HG03378 (cell line): Measurements from ENCODE around the gene OR4D10.
"Not testable (repeated sequence)": the region's sequence is repeated elsewhere in the genome, so short reads cannot be mapped to it uniquely, and the experiment has no call there.

ENCODE experiments used
- ATAC-seq: cut with Tn5 transposase; IDR thresholded peaks from one replicate; pipeline ENCODE4 v1.9.1; 2021; ENCODE audit warnings: mild to moderate bottlenecking, moderate library complexity; ENCODE audit not compliant: unreplicated experiment

Gene OR4D10

GRCh38 chr11:59473015-59473414 is at the start of gene OR4D10:
Gene OR4D10 (plus strand): TSS chr11:59473315. CDS start chr11:59477430, 4,115 bp downstream.
- ATAC-seq: no peak

GRCh38 chr11:59423835-59424234 is 49.3 kb upstream of the OR4D10 start:
- no peak for ATAC-seq

DNA sequence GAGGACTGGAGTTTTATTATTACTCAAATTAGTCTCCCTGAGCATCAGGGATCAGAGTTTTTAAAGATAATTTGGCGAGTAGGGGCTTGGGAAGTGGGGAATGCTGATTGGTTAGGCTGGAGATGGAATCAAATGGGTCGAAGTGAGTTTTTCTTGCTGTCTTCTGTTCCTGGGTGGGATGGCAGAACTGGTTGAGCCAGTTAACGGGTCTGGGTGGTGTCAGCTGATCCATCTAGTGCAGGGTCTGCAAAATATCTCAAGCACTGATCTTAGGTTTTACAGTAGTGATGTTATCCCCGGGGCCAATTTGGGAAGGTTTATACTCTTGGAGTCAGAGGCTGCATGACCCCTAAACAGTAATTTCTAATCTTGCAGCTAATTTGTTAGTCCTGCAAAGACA is 48.0 kb upstream of the OR4D10 start:
- no peak for ATAC-seq

DNA sequence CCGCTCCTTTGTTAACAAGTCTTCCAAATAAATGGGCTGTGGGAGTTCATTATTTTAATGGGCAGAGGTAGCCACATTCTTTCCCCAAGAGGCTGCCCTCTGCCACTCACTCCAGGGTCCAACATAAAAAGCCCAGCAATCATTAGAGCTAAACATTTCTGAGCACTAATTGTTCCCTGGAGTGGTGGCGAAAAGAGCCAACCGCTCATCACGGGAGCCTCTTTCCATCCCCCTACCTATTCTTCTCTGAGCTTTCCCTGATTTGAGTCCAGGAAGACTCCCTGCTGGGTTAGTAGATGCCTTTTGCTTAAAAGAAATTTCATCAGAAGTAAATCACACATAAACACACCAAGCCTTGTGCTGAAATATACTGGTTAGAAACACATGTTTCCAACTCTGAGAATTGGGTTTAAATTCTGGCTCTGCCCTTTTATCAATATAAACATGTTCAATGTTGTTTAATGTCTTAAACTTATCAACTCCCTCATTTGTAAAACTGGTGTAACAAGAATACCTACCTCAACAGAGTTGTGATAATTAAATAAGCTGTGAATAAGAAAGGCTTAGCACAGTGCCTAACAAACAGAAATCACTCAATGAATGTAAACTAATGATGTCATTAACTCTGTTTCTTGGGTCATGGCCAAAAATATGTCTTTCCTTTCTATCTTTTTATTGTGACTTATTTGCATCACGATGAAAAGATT is 46.6 kb upstream of the OR4D10 start, which contains the start of gene OR5A2:
TSS of gene OR5A2 (minus strand) at position 53 of the 707 bp plus-strand sequence. CDS start 3,460 bp downstream, outside the sequence.
- ATAC-seq: no peak

DNA sequence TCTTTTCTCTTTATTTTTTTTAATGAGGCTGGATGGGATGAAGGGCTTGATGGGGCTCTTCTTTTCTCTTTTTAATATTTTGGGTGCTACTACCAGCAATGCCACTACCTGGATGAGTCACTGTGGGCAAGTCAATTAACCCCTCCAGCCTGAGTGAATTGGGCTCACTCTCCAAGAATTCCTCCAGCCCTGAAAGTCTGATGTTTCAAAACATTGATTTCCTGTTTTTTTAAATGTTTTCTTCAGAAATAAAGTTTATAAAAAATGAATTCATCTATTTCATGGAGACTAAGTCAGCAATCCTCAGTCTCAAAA is 46.1 kb upstream of the OR4D10 start:
- ATAC-seq: no peak

DNA sequence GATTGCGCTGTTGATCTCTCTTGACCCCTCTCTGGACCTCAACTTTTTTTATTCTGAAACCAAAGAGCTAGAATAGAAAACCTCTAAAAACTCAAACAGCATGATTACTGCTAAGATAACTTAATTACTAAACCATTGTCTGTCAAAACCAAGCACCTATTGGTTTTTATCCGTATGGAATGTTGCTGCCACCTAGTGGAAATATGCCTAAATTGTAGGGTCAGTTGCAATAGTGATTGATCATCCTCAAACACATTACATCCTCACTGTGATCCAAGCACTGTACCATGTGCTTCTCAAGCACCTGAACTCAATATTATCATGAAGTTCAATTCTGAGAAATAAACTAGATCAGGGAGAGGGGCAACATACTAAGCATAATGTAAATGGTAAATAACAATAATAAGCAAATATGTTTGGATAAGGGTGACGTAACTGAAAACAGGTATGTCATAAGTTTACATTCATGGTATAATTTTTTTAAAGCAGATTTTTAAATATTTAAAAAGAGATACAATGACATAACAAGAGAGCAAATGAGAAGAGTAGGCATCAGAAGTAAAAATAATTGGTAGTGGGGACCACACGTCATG is 43.1 kb upstream of the OR4D10 start:
- peak; percentile 81 for ATAC-seq

- no peak for ATAC-seq
Measured at GRCh38 chr11:59436169-59436568, 36.9 kb upstream of the OR4D10 start, which contains the start of gene OR5A1. Gene OR5A1 (plus strand): TSS chr11:59436469. CDS start chr11:59443169, 6,700 bp downstream.

- no peak for ATAC-seq
Measured at GRCh38 chr11:59437770-59438169, 35.3 kb upstream of the OR4D10 start.

- not testable (repeated sequence) for ATAC-seq
Measured at GRCh38 chr11:59445624-59446023, 27.5 kb upstream of the OR4D10 start.

GRCh38 chr11:59448484-59448883 is 24.6 kb upstream of the OR4D10 start:
- ATAC-seq: no peak

DNA sequence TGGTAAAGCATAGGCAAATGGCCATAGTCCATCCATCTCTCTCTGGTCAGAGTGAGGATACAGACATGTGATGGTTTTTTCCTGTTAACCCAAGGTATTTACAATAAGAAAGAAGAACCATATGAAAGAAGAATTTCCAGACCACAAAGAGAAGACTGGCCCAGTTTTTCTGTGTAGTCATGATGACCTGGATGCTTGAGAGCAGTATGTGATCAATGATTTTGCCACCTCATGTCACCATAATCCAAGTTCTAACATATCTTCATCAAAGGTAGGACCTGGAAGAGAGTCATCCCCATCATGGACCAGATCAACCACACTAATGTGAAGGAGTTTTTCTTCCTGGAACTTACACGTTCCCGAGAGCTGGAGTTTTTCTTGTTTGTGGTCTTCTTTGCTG is 16.5 kb upstream of the OR4D10 start, which contains the start of gene OR4D6:
TSS of gene OR4D6 (plus strand) at position 301 of the 400 bp plus-strand sequence. CDS start at position 301, 0 bp downstream.
- no peak for ATAC-seq

DNA sequence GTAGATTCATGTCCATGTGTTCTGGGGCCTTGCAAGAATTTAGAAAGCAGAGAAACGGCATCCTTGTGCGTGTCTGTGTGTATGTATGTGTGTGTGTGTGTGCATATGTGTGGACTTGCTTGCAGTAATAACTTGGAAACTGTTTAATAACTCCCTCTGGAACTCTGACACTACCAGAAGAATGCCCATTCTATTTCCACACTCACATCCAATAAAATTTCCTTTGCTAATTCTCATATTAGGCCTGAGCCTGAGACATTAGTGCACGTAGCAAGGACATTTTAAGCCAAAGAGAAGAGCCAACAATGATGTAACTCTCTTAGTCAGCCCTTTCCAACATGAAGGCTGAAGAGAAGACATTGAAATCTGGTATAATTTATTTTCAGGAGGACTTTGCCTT is 13.2 kb upstream of the OR4D10 start:
- ATAC-seq: no peak

DNA sequence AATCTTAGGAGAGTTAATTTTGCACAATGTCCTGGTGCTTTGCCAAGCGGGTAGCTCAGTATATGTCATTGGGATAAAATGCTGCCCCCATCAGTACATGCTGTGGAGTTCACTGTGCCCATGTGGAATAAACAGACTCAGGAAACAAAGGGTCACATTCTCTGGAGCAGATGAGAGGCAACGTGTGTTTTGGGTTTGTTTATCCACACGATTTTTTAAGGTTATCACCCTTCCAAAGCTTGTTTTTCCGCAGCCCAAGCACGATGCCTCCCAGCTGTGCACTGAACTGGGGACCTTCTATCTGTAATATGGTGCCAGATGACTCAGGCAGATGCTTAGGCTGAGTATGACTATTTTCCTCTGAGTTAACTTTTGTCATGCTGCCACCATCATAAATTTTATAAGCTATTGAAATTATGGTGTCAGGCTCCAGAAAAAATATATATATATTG is 9.9 kb upstream of the OR4D10 start:
- no peak for ATAC-seq

DNA sequence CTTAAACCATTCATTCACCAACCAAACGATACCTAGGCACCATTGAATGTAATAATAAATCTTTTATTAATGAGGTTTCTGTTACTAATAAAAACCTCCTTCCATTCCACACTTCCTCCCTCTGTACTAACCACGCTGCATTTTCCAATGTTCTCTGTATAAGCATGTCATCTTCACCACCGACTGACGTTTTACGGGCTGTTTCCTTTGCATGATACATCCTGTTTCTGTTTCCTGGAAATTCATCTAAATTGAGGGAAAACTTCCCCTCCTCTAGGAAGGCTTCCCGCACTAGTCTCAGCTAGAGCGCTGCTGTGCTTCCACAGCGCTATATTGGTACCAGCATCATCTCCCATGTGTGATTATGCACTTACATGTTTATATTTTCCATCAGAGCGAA is 2.1 kb downstream of the OR4D10 start:
- no peak for ATAC-seq

GRCh38 chr11:59479906-59480305 is 6.8 kb downstream of the OR4D10 start:
- no peak for ATAC-seq

DNA sequence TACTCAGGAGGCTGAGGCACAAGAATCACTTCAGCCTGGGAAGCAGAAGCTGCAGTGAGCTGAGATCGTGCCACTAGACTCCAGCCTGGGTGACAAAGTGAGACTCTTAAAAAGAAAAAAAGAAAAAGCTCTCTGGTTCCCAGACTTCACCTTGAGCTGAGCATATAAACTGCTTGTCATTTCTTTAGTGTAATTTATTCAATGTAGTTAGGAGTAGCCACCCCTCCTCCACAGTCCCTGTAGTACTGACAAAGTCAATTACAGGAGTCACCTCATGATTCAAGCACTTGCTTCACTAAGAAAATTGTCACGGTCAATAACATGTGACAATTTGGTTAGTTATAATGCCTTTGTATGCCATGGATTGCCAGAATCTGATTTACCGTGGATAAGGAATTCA is 7.2 kb downstream of the OR4D10 start:
- ATAC-seq: no peak

GRCh38 chr11:59501931-59502330 is 28.8 kb downstream of the OR4D10 start:
- ATAC-seq: no peak

DNA sequence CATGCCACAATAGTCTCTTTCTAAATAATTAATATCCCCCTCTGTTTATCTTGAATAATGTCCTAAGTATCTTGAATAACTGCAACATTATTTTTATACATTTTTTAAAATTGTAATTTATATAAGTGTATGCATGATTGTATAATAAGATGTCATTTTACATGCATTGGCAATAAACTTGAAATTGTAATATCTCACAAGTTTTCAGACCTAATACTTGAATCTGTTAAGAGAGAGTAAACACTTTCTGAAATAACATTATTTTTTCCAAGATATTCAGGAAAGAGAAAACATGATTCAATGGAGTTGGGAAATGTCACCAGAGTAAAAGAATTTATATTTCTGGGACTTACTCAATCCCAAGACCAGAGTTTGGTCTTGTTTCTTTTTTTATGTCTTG is 30.2 kb downstream of the OR4D10 start, which contains the start of gene OR4D11:
TSS of gene OR4D11 (plus strand) at position 301 of the 400 bp plus-strand sequence. CDS start at position 301, 0 bp downstream.
- ATAC-seq: no peak

- ATAC-seq: no peak
Measured at GRCh38 chr11:59510941-59511589, 38.0 kb downstream of the OR4D10 start, which contains the start of gene OR4D9. Gene OR4D9 (plus strand): TSS chr11:59511539. CDS start chr11:59514913, 3,374 bp downstream.

DNA sequence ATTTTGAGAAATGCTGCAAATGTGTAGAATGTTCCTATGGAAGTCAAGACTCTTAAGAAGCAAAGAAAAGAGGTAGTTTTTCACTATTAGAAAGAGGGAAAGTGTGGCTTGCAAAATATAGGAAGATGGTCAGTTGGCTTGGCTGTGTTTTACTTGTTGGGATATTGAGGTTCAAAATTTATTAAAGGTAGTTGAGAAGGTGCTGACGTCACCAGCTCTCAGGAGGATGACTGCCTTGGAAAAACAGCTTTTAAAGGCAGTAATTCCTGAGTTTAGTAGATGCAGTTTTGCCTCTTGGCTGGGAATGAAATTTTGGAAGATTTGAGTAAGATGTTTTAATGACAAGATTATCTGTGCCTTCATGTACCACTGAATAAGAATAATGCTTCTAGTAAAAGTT is 38.6 kb downstream of the OR4D10 start:
- ATAC-seq: no peak

GRCh38 chr11:59520139-59520538 is 47.0 kb downstream of the OR4D10 start:
- not testable (repeated sequence) for ATAC-seq

DNA sequence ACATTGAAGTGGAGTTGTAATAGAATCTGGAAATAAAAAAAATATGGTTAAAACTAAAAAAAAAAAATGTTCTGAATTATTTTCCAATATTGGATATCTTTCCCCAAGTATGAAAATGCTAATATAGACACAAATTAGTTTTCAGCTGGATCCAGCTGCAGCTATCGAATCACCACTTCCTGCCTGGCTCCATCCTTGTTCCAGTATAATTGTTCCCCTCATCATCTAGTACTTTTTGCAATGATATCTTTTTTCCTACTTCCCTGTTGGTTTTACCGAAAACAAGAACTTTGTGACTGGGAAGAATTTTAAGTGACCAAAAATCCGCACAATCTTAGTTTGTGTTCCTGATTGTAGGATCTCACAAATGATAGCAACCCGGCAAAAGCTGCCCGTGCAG is 47.6 kb downstream of the OR4D10 start:
- ATAC-seq: no peak
